Kidney (tissue), 14 donors: ENCODE results near the gene LAPTM5. TPM values are rescaled to one million over a fixed set of nuclear protein-coding genes. Genes with fewer than 3 reads are reported as not detected.

Experiments used
- DNase-seq, 5 donors: peaks; one replicate each; pipeline ENCODE4 v3.0.0-alpha.2; 2013 to 2020
- FAIRE-seq: peaks from 2 replicates; lab custom pipeline; 2012; peaks lifted over from hg19 to GRCh38; lab: Jason Lieb, UNC
- H3K27ac ChIP-seq, 2 donors: one replicate each; pipeline ENCODE4 v1.7.0; 2013; ENCODE audit warnings: low read depth in 2 of 2, low read length in 2 of 2, inconsistent platforms in 1 of 2
- H3K27me3 ChIP-seq: one replicate; pipeline ENCODE4 v1.7.1; 2013; ENCODE audit warnings: low read length, inconsistent platforms; ENCODE audit not compliant: control insufficient read depth, insufficient read depth
- H3K36me3 ChIP-seq, 3 donors: one replicate each; pipeline versions ENCODE4 v1.7.0 to v1.7.1; 2013; ENCODE audit warnings: low read length in 3 of 3, control low read depth in 1 of 3, inconsistent platforms in 1 of 3; ENCODE audit not compliant: insufficient read depth in 3 of 3, control insufficient read depth in 2 of 3
- H3K4me1 ChIP-seq, 3 donors: one replicate each; pipeline versions ENCODE4 v1.7.0 to v1.7.1; 2013; ENCODE audit warnings: low read length in 3 of 3, inconsistent platforms in 1 of 3, low read depth in 1 of 3; ENCODE audit not compliant: control insufficient read depth in 2 of 3, insufficient read depth in 2 of 3
- H3K4me3 ChIP-seq, 3 donors: one replicate each; pipeline versions ENCODE4 v1.7.0 to v1.8.1; 2013; ENCODE audit warnings: low read length in 3 of 3, control low read depth in 1 of 3, inconsistent platforms in 1 of 3
- H3K9ac ChIP-seq, 3 donors: one replicate each; pipeline versions ENCODE4 v1.7.0 to v1.7.1; 2013; ENCODE audit warnings: low read length in 3 of 3, control low read depth in 1 of 3, inconsistent platforms in 1 of 3
- H3K9me3 ChIP-seq, 3 donors: one replicate each; pipeline versions ENCODE4 v1.7.0 to v1.7.1; 2013; ENCODE audit warnings: low read length in 3 of 3, control low read depth in 1 of 3, inconsistent platforms in 1 of 3; ENCODE audit not compliant: control insufficient read depth in 2 of 3, insufficient read depth in 1 of 3
- intact Hi-C: fragments of 100-400 bp; cut with DNase I; formaldehyde crosslinking; loops from one replicate; pipeline ENCODE4 v1.11.1; 2022
- polyA plus RNA-seq: library from polyadenylated mRNA; stranded (reverse); fragments of 350-450 nt; fragmentation: Illumina TruSeq; extraction: RNeasy Lipid Tissue Mini Kit (QIAGEN cat#74804); gene quantifications from one replicate; pipeline ENCODE4 v1.2.3, GENCODE V29; 2014; ENCODE audit warnings: low read depth, low replicate concordance; ENCODE audit not compliant: insufficient read depth
- total RNA-seq: library from RNA; stranded (reverse); fragmentation: NEBNext Ultra II Directional; extraction: Animal tissue kit (Norgen Biotek cat#: 25700); gene quantifications from one replicate; pipeline ENCODE4 v1.2.1, GENCODE V29; 2021
- TF ChIP-seq, protein P1 (sequence below): IDR thresholded peaks from 3 replicates; pipeline ENCODE4 v1.5.1; 2012; ENCODE audit warnings: mild to moderate bottlenecking, moderate library complexity, borderline replicate concordance; ENCODE audit not compliant: insufficient read depth; ENCODE audit errors: extremely low read depth
- donor health status: control.
- donor health status: control.
- donor health status: control.
- donor health status: control.
- donor health status: control.
- donor health status: DM: yes; HTN: yes; CAD: no.
- donor health status: Normal renal cell carcinoma (clear cell type).

Gene LAPTM5
- total and polyA plus RNA-seq, 2 donors from 2014 or later: 23.5 to 108 TPM

GRCh38 chr1:30803562-30803961, 46.0 kb upstream of the LAPTM5 start:
- FAIRE-seq (no peak), DNase-seq (peak in 1 of 5 donors; percentile 25)
- H3K4me1 ChIP-seq: peaks cover 0 to 4% (median 0%) of the 10 kb centered on the region in 3 donors
- H3K4me3 ChIP-seq: no peak overlapping the region
- no peak overlapping the region for H3K9ac ChIP-seq
- no peaks in the 10 kb centered on the region for H3K27me3 ChIP-seq
- H3K9me3 ChIP-seq: no peaks in the 10 kb centered on the region
- H3K36me3 ChIP-seq: no peaks in the 10 kb centered on the region
- intact Hi-C loops: no loop called here
- no peak overlapping the region for H3K27ac ChIP-seq
- TF ChIP-seq, protein P1, sequence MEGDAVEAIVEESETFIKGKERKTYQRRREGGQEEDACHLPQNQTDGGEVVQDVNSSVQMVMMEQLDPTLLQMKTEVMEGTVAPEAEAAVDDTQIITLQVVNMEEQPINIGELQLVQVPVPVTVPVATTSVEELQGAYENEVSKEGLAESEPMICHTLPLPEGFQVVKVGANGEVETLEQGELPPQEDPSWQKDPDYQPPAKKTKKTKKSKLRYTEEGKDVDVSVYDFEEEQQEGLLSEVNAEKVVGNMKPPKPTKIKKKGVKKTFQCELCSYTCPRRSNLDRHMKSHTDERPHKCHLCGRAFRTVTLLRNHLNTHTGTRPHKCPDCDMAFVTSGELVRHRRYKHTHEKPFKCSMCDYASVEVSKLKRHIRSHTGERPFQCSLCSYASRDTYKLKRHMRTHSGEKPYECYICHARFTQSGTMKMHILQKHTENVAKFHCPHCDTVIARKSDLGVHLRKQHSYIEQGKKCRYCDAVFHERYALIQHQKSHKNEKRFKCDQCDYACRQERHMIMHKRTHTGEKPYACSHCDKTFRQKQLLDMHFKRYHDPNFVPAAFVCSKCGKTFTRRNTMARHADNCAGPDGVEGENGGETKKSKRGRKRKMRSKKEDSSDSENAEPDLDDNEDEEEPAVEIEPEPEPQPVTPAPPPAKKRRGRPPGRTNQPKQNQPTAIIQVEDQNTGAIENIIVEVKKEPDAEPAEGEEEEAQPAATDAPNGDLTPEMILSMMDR: no peak

DNA sequence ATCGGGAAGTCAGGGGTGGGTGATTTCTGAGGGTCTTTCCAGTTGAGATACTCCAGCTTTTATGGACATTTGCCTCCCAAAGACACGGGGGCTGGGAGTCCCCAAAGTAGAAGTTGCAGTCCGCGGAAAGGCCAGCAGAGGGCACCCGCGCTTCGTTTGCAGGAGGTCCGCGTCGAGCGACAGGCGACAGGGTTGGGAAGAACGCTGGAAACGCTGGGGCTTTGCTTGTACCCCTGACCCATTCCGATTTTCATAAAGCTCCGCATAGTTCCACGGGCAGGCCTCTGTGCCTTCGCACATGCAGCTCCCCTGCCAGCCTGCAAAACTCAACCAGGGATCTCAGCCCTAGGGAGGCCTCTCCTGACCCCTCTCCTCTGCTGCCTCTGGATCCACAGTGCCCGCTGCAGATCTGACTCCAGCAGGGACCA, 44.2 kb upstream of the LAPTM5 start:
- Histone ChIP-seq H3K4me1 (peaks cover 0 to 10% (median 0%) of the 10 kb centered on the region in 3 donors), H3K36me3 (no peaks in the 10 kb centered on the region), H3K9me3 (no peaks in the 10 kb centered on the region), H3K9ac (no peak overlapping the region), H3K27me3 (no peaks in the 10 kb centered on the region), H3K4me3 (no peak overlapping the region), H3K27ac (no peak overlapping the region)
- TF ChIP-seq, protein P1: peak; percentile 98
- intact Hi-C loops: loop anchor here (2.0 kb wide), 1 partner anchor 109 kb away; no protein-coding TSS in a partner anchor
- peak; percentile 90 to 92 (median 91) for DNase-seq
- FAIRE-seq: no peak

DNA sequence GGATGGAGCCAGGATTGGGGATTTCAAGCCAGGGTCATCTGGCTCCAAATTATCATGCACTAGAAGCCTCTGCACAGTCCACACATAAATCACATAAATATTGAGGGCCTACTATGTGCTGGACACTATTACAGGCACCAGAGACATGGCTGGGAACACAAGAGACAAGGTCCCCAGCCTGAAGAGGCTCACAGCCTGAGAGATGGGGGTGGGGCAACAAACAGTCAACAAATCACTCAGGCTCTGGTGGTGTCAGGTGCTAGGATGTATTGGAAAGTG, 41.6 kb upstream of the LAPTM5 start:
- TF ChIP-seq, protein P1: no peak
- Histone ChIP-seq H3K27ac (no peak overlapping the region), H3K9me3 (no peaks in the 10 kb centered on the region), H3K4me3 (no peak overlapping the region), H3K9ac (no peak overlapping the region), H3K36me3 (no peaks in the 10 kb centered on the region), H3K4me1 (peaks cover 0 to 10% (median 0%) of the 10 kb centered on the region in 3 donors), H3K27me3 (no peaks in the 10 kb centered on the region)
- DNase-seq: no peak
- FAIRE-seq: no peak
- intact Hi-C loops: no loop called here
